Measurements from ENCODE around the gene PCBD1. TPM values are rescaled to one million over a fixed set of nuclear protein-coding genes. Genes with fewer than 3 reads are reported as not detected.

The PCBD1 gene
- total RNA-seq, 1 donor from 2014 or later, result 118 TPM

GRCh38 chr10:70843333-70843732 is 45.0 kb downstream of the PCBD1 start:
- peaks cover 13% of the 10 kb centered on the region for H3K4me1 ChIP-seq
- H3K36me3 ChIP-seq, result peaks cover 29% of the 10 kb centered on the region
- H3K9me3 ChIP-seq, result no peaks in the 10 kb centered on the region
- DNase-seq (no peak), ATAC-seq (no peak)
- intact Hi-C loops (cut with DNase I), result no loop called here
- H3K27ac ChIP-seq, result no peak overlapping the region
- H3K4me3 ChIP-seq, result no peak overlapping the region
- no peaks in the 10 kb centered on the region for H3K27me3 ChIP-seq (ENCODE audit: low read depth)
- TF ChIP-seq CTCF (IDR thresholded peaks at IDR 0.05), result no peak

GRCh38 chr10:70840836-70841235 is 47.5 kb downstream of the PCBD1 start:
- no peak for TF ChIP-seq CTCF (IDR thresholded peaks at IDR 0.05)
- Histone ChIP-seq H3K4me1 (peaks cover 21% of the 10 kb centered on the region), H3K36me3 (peaks cover 15% of the 10 kb centered on the region), H3K27ac (no peak overlapping the region), H3K9me3 (no peaks in the 10 kb centered on the region), H3K4me3 (no peak overlapping the region), H3K27me3 (ENCODE audit: low read depth) (no peaks in the 10 kb centered on the region)
- DNase-seq (no peak), ATAC-seq (no peak)
- intact Hi-C loops (cut with DNase I), result no loop called here

GRCh38 chr10:70838270-70838805 is 50.0 kb downstream of the PCBD1 start:
- H3K4me1 ChIP-seq, result peaks cover 26% of the 10 kb centered on the region
- no peak for TF ChIP-seq CTCF (IDR thresholded peaks at IDR 0.05)
- DNase-seq, result no peak
- H3K27me3 ChIP-seq (ENCODE audit: low read depth), result no peaks in the 10 kb centered on the region
- intact Hi-C loops (cut with DNase I), result no loop called here
- H3K36me3 ChIP-seq, result no peaks in the 10 kb centered on the region
- no peak for ATAC-seq
- no peak overlapping the region for H3K27ac ChIP-seq
- no peaks in the 10 kb centered on the region for H3K9me3 ChIP-seq
- H3K4me3 ChIP-seq, result no peak overlapping the region

- intact Hi-C loops (cut with DNase I), result no loop called here
These were observed 50.7 kb downstream of the PCBD1 start for GRCh38 chr10:70837660-70838059.

GRCh38 chr10:70836319-70836718 is 52.0 kb downstream of the PCBD1 start:
- H3K27ac ChIP-seq, result no peak overlapping the region

More at GRCh38 chr10:70837660-70838059, 50.7 kb downstream of the PCBD1 start:
- H3K9me3 ChIP-seq, result no peaks in the 10 kb centered on the region
- H3K4me1 ChIP-seq, result peaks cover 28% of the 10 kb centered on the region
- no peak overlapping the region for H3K27ac ChIP-seq
- H3K4me3 ChIP-seq, result no peak overlapping the region
- TF ChIP-seq CTCF (IDR thresholded peaks at IDR 0.05), result no peak
- no peaks in the 10 kb centered on the region for H3K27me3 ChIP-seq (ENCODE audit: low read depth)
- H3K36me3 ChIP-seq, result no peaks in the 10 kb centered on the region
- DNase-seq (no peak), ATAC-seq (no peak)

More at GRCh38 chr10:70836319-70836718, 52.0 kb downstream of the PCBD1 start:
- Histone ChIP-seq H3K4me1 (peaks cover 37% of the 10 kb centered on the region), H3K4me3 (no peak overlapping the region), H3K36me3 (no peaks in the 10 kb centered on the region), H3K27me3 (ENCODE audit: low read depth) (no peaks in the 10 kb centered on the region), H3K9me3 (no peaks in the 10 kb centered on the region)
- no peak for ATAC-seq
- no peak for DNase-seq
- no peak for TF ChIP-seq CTCF (IDR thresholded peaks at IDR 0.05)
- intact Hi-C loops (cut with DNase I), result no loop called here

Data from lower lobe of right lung (tissue), 2 donors.